Hematopoietic multipotent progenitor cell treated with erythropoietin and hydrocortisone succinate and interleukin-3 and kit ligand, for 4 days (in vitro differentiated cells): ENCODE results near the gene CD300LG.

Experiments used
- DNase-seq: peaks from one replicate; pipeline ENCODE4 v3.0.0-alpha.2; 2015

The CD300LG gene

GRCh38 chr17:43909537-43910231 is 62.7 kb downstream of the CD300LG start:
- no peak for DNase-seq

GRCh38 chr17:43911904-43912303 is 64.9 kb downstream of the CD300LG start:
- peak; percentile 40 for DNase-seq

- no peak for DNase-seq
These were observed 65.8 kb downstream of the CD300LG start for GRCh38 chr17:43912635-43913304.
